Hematopoietic multipotent progenitor cell treated with erythropoietin and hydrocortisone succinate and interleukin-3 and kit ligand, for 4 days (in vitro differentiated cells): ENCODE data around the gene MTHFR.
A peak's percentile ranks its signal among the peaks of the same experiment; 100 is the strongest.

Experiments
- DNase-seq: peaks from one replicate; pipeline ENCODE4 v3.0.0-alpha.2; 2015

Gene MTHFR

GRCh38 chr1:11752359-11753088, 53.2 kb downstream of the MTHFR start:
- no peak for DNase-seq

- no peak for DNase-seq
Observed at GRCh38 chr1:11751087-11751486, 54.7 kb downstream of the MTHFR start.

GRCh38 chr1:11749996-11750395, 55.8 kb downstream of the MTHFR start:
- DNase-seq = no peak

- DNase-seq = peak; percentile 87
Observed at GRCh38 chr1:11749203-11749689, 56.5 kb downstream of the MTHFR start.

GRCh38 chr1:11748294-11749202, 57.2 kb downstream of the MTHFR start:
- no peak for DNase-seq

GRCh38 chr1:11746795-11747487, 58.8 kb downstream of the MTHFR start:
- no peak for DNase-seq

- DNase-seq = no peak
Observed at GRCh38 chr1:11746092-11746491, 59.7 kb downstream of the MTHFR start.

- no peak for DNase-seq
Observed at GRCh38 chr1:11744287-11744686, 61.5 kb downstream of the MTHFR start.

GRCh38 chr1:11741919-11742558, 63.7 kb downstream of the MTHFR start:
- peak; percentile 85 for DNase-seq

- DNase-seq = no peak
Observed at GRCh38 chr1:11741482-11741881, 64.3 kb downstream of the MTHFR start.

- DNase-seq = peak; percentile 89
Observed at GRCh38 chr1:11740258-11741192, 65.2 kb downstream of the MTHFR start.

GRCh38 chr1:11738783-11739182, 67.0 kb downstream of the MTHFR start:
- peak; percentile 54 for DNase-seq

- DNase-seq = no peak
Observed at GRCh38 chr1:11738096-11738495, 67.7 kb downstream of the MTHFR start.

- peak; percentile 86 for DNase-seq
Observed at GRCh38 chr1:11736746-11737639, 68.8 kb downstream of the MTHFR start.

- DNase-seq = peak; percentile 97
Observed at GRCh38 chr1:11735854-11736745, 69.7 kb downstream of the MTHFR start, which contains the start of gene AGTRAP. Gene AGTRAP, plus strand, starts transcription at chr1:11736136. Its CDS starts 73 bp downstream, at chr1:11736209.
